Adrenal gland (tissue), 12 donors: ENCODE results near the gene C12orf43. TPM values are rescaled to one million over a fixed set of nuclear protein-coding genes. Genes with fewer than 3 reads are reported as not detected.

Source experiments
- DNase-seq, 7 donors: peaks; one replicate each; pipeline ENCODE4 v3.0.0-alpha.2; 2019 to 2020
- H3K27ac ChIP-seq, 5 donors: fragments of 200-600 bp; sonication (generic) in 4 of 5; 1 replicate in 3 of 5; 2 replicates in 2 of 5; pipeline versions ENCODE4 v1.5.1 to v1.8.0; 2016 to 2020; ENCODE audit warnings: mild to moderate bottlenecking in 1 of 5
- H3K27me3 ChIP-seq: fragments of 200-600 bp; 2 replicates; pipeline ENCODE4 v1.8.0; 2021
- H3K36me3 ChIP-seq, 2 donors: fragments of 200-600 bp; replicated peaks in 1 of 2; 1 replicate in 1 of 2; 2 replicates in 1 of 2; pipeline versions ENCODE4 v1.5.1 to v1.8.0; 2018 to 2022
- H3K4me1 ChIP-seq, 2 donors: fragments of 200-600 bp; replicated peaks in 1 of 2; 1 replicate in 1 of 2; 2 replicates in 1 of 2; pipeline versions ENCODE4 v1.5.1 to v1.8.0; 2018 to 2021
- H3K4me3 ChIP-seq, 4 donors: fragments of 200-600 bp; sonication (generic) in 3 of 4; one replicate each; pipeline ENCODE4 v1.5.1; 2016 to 2018
- H3K9me3 ChIP-seq, 3 donors: fragments of 200-600 bp; sonication (generic) in 1 of 3; replicated peaks in 1 of 3; 1 replicate in 2 of 3; 2 replicates in 1 of 3; pipeline versions ENCODE4 v1.5.1 to v1.8.0; 2016 to 2021
- CTCF ChIP-seq, 6 experiments: fragments of 450-650 bp in 4 of 6; fragments of 200-600 bp in 2 of 6; sonication (generic) in 1 of 6; IDR thresholded peaks; 1 replicate in 5 of 6; 2 replicates in 1 of 6; pipeline versions ENCODE4 v1.5.1 to v1.8.0; 2016 to 2021; ENCODE audit warnings: antibody characterized with exemption in 6 of 6, mild to moderate bottlenecking in 2 of 6, moderate library complexity in 1 of 6
- POLR2A ChIP-seq, 2 donors: fragments of 450-650 bp; IDR thresholded peaks; one replicate each; pipeline ENCODE4 v1.6.1; 2017; ENCODE audit warnings: antibody characterized with exemption in 2 of 2, mild to moderate bottlenecking in 2 of 2, moderate library complexity in 1 of 2
- WGBS, 4 donors: extraction: QIAGEN DNeasy Blood & Tissue Kit in 2 of 4; methylation state at CpG; one replicate each; pipeline versions ENCODE4 v1.1.5 to v1.1.7; 2013 to 2017; 5-methylcytosine and 5-hydroxymethylcytosine counted together
- intact Hi-C, 2 donors: fragments of 100-400 bp; cut with DNase I; formaldehyde crosslinking; loops; one replicate each; pipeline versions ENCODE4 v1.14.1 to v1.15.0; 2022 to 2023
- polyA plus RNA-seq, 3 donors: library from polyadenylated mRNA; stranded (reverse); fragments of 200-250 nt in 2 of 3; fragments of 350-450 nt in 1 of 3; fragmentation: Illumina TruSeq in 1 of 3; extraction: RNeasy Lipid Tissue Mini Kit (QIAGEN cat#74804) in 1 of 3; gene quantifications; one replicate each; pipeline ENCODE4 v1.2.3, GENCODE V29; 2013 to 2014
- total RNA-seq, 9 donors: library from RNA; depleted of rRNA in 4 of 9; stranded (reverse); fragments of >200 nt in 4 of 9; fragments of 120-200 nt in 1 of 9; fragmentation: NEBNext Ultra II Directional in 1 of 9; extraction: Animal tissue kit (Norgen Biotek cat#: 25700) in 1 of 9; gene quantifications; one replicate each; pipeline versions ENCODE4 v1.1.0 to v1.2.4, GENCODE V29; 2013 to 2023
- donor health status: healthy with polysubstance abuse.
- donor health status: Bipolar disorder and iron deficiency.
- donor health status: DM: yes; HTN: yes; CAD: no.
- donor health status: DM: no; HTN: no; CAD: no.
- donor health status: DM: no; HTN: no; CAD: no.
- donor health status: DM: yes; HTN: yes; CAD: no.

The C12orf43 gene
- total and polyA plus RNA-seq, 12 donors, result 8.9 to 20.0 (median 13.5) TPM

GRCh38 chr12:120955232-120955631 is 61.1 kb downstream of the C12orf43 start:
- WGBS, 4 donors, result 59 to 96% (median 81%) methylated on average over 2 to 4 of the region's 4 CpGs
- Histone ChIP-seq H3K9me3 (no peaks in the 10 kb centered on the region), H3K27me3 (no peaks in the 10 kb centered on the region), H3K27ac (no peak overlapping the region), H3K4me3 (no peak overlapping the region), H3K36me3 (no peaks in the 10 kb centered on the region), H3K4me1 (no peaks in the 10 kb centered on the region)
- intact Hi-C loops, result no loop called here
- TF ChIP-seq POLR2A (IDR thresholded peaks at IDR 0.05), result no peak
- DNase-seq, result no peak

GRCh38 chr12:120950807-120951206 is 65.5 kb downstream of the C12orf43 start:
- no peaks in the 10 kb centered on the region for H3K9me3 ChIP-seq
- no peaks in the 10 kb centered on the region for H3K4me1 ChIP-seq
- H3K27me3 ChIP-seq, result no peaks in the 10 kb centered on the region
- DNase-seq, result no peak
- TF ChIP-seq CTCF (IDR thresholded peaks at IDR 0.05) (no peak), POLR2A (IDR thresholded peaks at IDR 0.05) (no peak)
- intact Hi-C loops, result no loop called here
- H3K4me3 ChIP-seq, result no peak overlapping the region
- WGBS, 4 donors, result 95 to 100% (median 97%) methylated on average over 5 of the region's 5 CpGs
- H3K36me3 ChIP-seq, result no peaks in the 10 kb centered on the region
- H3K27ac ChIP-seq, result no peak overlapping the region

Other genes with a start within 250 kb of the C12orf43 start
- 10 to 100 TPM; 10.5 to 50.3 (median 22.0) TPM for gene SPPL3, start 112.1 kb downstream of the C12orf43 start, total RNA-seq
- gene SPPL3, start 112.1 kb downstream of the C12orf43 start, polyA plus RNA-seq, result 10 to 100 TPM; 13.4 to 50.6 (median 13.4) TPM
- under 1 TPM in 1 of 9 donors, not detected in 8; 0.08 TPM for gene HNF1A, start 37.9 kb downstream of the C12orf43 start, total RNA-seq
- under 1 TPM in 1 of 3 donors, not detected in 2; 0.03 TPM for gene HNF1A, start 37.9 kb downstream of the C12orf43 start, polyA plus RNA-seq
- gene OASL, start 22.8 kb upstream of the C12orf43 start, total RNA-seq, result 1 to 10 TPM in 1 of 9 donors, under 1 TPM in 7, not detected in 1; 0.06 to 1.1 (median 0.40) TPM
- 1 to 10 TPM in 2 of 3 donors, under 1 TPM in 1; 0.99 to 1.9 (median 1.3) TPM for gene OASL, start 22.8 kb upstream of the C12orf43 start, polyA plus RNA-seq
- 10 to 100 TPM in 2 of 9 donors, 1 to 10 TPM in 7; 1.2 to 13.5 (median 7.2) TPM for gene P2RX7, start 116.4 kb upstream of the C12orf43 start, total RNA-seq
- gene P2RX7, start 116.4 kb upstream of the C12orf43 start, polyA plus RNA-seq, result 10 to 100 TPM in 1 of 3 donors, 1 to 10 TPM in 2; 2.0 to 10.5 (median 2.4) TPM
- gene P2RX4, start 193.6 kb upstream of the C12orf43 start, total RNA-seq, result 100 to 1,000 TPM in 2 of 9 donors, 10 to 100 TPM in 7; 15.2 to 114 (median 34.7) TPM
- 10 to 100 TPM; 13.3 to 50.0 (median 29.2) TPM for gene P2RX4, start 193.6 kb upstream of the C12orf43 start, polyA plus RNA-seq